Neural crest cell (in vitro differentiated cells): Measurements from ENCODE around the gene STK11. TPM values are rescaled to one million over a fixed set of nuclear protein-coding genes. Genes with fewer than 3 reads are reported as not detected.

Experiments
- DNase-seq: peaks from one replicate; pipeline ENCODE4 v3.0.0; 2021; ENCODE audit warnings: low read depth, mixed read lengths, low spot score
- H3K27ac Mint-ChIP-seq: one replicate; pipeline ENCODE4 v1.8.0; 2021; ENCODE audit warnings: mild to moderate bottlenecking, mixed read lengths; ENCODE audit not compliant: unreplicated experiment
- H3K27me3 Mint-ChIP-seq: 2 replicates; pipeline ENCODE4 v1.8.0; 2021; ENCODE audit warnings: low read depth, mild to moderate bottlenecking, mixed read lengths
- H3K36me3 Mint-ChIP-seq: 2 replicates; pipeline ENCODE4 v1.8.0; 2021; ENCODE audit warnings: low read depth, mild to moderate bottlenecking, mixed read lengths
- H3K4me1 Mint-ChIP-seq: 2 replicates; pipeline ENCODE4 v1.8.0; 2021; ENCODE audit warnings: mixed read lengths
- H3K4me3 Mint-ChIP-seq: one replicate; pipeline ENCODE4 v1.8.0; 2021; ENCODE audit warnings: mild to moderate bottlenecking, mixed read lengths
- H3K9me3 Mint-ChIP-seq: 2 replicates; pipeline ENCODE4 v1.8.0; 2021; ENCODE audit warnings: mixed read lengths
- total RNA-seq: library from RNA; stranded (reverse); gene quantifications from 2 replicates; pipeline ENCODE4 v1.2.1, GENCODE V29; 2021
- TF ChIP-seq, protein P1 (sequence below): fragments of 200-600 bp; sonication (generic); conservative IDR thresholded peaks from 2 replicates; pipeline ENCODE4 v1.5.0; 2021; ENCODE audit warnings: antibody characterized with exemption, mild to moderate bottlenecking

The STK11 gene
- total RNA-seq, 1 donor from 2014 or later: 60.2 TPM

DNA sequence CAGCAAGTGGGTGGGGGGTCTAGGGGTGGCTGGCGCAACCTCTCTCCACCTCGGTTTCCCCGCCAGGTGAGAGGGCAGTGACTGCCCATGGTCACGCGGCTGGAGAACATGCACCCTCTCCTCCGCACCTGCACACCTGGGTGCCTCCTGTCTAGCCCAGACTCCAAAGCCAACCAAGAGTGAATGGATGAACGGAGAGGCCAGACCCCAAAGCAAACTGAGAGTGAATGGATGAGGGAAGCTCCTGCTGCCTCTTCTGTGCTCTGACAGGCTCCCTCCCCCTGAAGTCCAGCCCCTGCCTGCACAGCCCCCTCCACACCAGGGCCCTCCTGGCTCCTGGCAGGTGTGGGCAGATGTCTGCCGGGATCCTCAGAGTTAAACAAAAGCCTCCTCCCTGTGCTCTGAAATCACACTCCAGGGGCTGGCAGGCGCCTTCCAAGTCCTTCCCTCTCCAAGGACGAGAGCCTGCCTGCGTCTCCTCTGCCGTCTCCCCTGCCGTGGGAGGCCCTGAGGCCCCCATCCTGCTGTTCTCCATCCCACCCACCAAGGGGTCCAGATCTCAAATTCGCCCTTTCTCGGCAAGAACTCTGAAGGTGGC lies 33.7 kb upstream of the STK11 start:
- DNase-seq: no peak
- H3K4me3 Mint-ChIP-seq: peak overlapping the region; percentile 81
- TF ChIP-seq, protein P1, sequence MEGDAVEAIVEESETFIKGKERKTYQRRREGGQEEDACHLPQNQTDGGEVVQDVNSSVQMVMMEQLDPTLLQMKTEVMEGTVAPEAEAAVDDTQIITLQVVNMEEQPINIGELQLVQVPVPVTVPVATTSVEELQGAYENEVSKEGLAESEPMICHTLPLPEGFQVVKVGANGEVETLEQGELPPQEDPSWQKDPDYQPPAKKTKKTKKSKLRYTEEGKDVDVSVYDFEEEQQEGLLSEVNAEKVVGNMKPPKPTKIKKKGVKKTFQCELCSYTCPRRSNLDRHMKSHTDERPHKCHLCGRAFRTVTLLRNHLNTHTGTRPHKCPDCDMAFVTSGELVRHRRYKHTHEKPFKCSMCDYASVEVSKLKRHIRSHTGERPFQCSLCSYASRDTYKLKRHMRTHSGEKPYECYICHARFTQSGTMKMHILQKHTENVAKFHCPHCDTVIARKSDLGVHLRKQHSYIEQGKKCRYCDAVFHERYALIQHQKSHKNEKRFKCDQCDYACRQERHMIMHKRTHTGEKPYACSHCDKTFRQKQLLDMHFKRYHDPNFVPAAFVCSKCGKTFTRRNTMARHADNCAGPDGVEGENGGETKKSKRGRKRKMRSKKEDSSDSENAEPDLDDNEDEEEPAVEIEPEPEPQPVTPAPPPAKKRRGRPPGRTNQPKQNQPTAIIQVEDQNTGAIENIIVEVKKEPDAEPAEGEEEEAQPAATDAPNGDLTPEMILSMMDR: no peak
- peaks cover 35% of the 10 kb centered on the region for H3K4me1 Mint-ChIP-seq
- peak overlapping the region; percentile 43 for H3K27ac Mint-ChIP-seq
- H3K9me3 Mint-ChIP-seq: no peaks in the 10 kb centered on the region
- H3K36me3 Mint-ChIP-seq: peaks cover 7% of the 10 kb centered on the region
- H3K27me3 Mint-ChIP-seq: no peaks in the 10 kb centered on the region

DNA sequence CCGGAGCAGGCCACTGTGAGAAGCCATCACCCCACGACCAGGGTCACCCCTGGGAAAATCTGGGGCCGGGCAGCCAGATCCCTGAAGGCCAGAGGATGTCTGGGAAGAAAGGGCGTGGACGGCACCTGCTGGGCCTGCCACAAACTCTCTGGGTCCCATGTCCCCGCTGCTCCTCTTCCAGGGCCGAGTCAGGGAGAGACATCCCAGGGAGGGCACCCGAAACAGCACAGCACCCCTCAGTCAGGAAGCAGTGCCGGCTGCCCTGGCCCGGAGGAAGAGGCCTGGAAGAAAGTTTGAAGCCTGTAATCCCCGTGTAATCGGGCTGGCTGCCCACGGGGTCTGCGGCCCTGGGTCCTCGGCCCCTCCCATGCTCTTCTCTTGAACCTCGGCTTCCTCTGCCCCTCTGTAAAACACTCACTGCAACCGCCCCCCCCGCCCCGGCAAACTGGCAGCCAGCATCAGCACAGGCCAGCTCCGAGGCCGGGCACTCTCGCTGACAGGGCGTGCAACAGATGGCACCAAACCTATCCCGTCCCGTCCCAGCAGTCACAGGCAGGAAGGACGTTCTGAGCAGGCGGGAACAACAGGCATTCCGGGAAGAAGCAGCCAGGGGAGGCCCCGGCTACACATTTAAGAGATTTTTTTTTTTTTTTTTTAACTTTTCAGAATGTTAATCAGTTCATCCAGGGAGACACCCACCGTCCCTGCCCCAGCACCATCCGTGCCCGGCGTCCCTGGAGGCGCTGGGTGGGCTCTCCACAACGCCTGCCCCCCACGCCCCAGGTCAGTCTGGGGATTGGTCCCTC lies 33.0 kb upstream of the STK11 start:
- Mint-ChIP-seq H3K4me3 (peak overlapping the region; percentile 81), H3K36me3 (peaks cover 7% of the 10 kb centered on the region), H3K4me1 (peaks cover 35% of the 10 kb centered on the region), H3K27ac (peak overlapping the region; percentile 92), H3K9me3 (no peaks in the 10 kb centered on the region), H3K27me3 (no peaks in the 10 kb centered on the region)
- TF ChIP-seq, protein P1: no peak
- DNase-seq: no peak

DNA sequence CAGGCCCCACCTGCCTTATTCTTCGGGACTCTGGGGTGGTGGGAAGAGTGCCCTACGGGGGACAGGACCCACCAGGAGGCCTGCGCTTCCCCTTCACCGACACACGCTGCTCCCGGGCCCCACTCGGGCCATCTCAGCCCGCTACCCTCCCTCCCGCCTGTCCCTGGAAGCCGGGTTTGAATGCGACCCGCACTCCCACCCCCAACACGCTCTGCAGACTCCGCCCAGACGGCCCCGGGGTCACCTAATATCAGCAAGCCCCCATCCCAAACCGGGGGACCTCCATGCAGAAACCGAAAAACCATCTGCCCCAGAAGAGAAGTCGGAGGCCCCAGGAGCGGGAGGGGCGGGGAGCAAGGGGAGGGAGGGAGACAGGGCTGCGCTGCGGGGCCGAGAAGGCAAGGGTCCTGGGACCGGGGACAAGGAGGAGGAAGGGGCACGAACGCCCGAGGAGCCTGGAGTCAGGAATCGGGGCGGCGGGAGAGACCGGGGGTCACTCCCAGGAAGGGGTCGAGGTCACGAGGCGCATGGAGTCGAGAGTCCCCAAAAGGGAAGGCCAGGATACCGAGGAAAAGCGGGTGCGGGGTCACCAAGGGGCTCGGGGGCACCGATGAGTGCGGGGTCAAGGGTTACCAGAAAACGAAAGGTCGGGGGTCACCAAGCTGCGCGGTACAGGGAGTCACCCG lies 32.3 kb upstream of the STK11 start:
- Mint-ChIP-seq H3K4me1 (peaks cover 35% of the 10 kb centered on the region), H3K4me3 (peak overlapping the region; percentile 81), H3K27me3 (no peaks in the 10 kb centered on the region), H3K27ac (peak overlapping the region; percentile 83), H3K36me3 (peaks cover 7% of the 10 kb centered on the region), H3K9me3 (no peaks in the 10 kb centered on the region)
- TF ChIP-seq, protein P1: no peak
- DNase-seq: no peak

DNA sequence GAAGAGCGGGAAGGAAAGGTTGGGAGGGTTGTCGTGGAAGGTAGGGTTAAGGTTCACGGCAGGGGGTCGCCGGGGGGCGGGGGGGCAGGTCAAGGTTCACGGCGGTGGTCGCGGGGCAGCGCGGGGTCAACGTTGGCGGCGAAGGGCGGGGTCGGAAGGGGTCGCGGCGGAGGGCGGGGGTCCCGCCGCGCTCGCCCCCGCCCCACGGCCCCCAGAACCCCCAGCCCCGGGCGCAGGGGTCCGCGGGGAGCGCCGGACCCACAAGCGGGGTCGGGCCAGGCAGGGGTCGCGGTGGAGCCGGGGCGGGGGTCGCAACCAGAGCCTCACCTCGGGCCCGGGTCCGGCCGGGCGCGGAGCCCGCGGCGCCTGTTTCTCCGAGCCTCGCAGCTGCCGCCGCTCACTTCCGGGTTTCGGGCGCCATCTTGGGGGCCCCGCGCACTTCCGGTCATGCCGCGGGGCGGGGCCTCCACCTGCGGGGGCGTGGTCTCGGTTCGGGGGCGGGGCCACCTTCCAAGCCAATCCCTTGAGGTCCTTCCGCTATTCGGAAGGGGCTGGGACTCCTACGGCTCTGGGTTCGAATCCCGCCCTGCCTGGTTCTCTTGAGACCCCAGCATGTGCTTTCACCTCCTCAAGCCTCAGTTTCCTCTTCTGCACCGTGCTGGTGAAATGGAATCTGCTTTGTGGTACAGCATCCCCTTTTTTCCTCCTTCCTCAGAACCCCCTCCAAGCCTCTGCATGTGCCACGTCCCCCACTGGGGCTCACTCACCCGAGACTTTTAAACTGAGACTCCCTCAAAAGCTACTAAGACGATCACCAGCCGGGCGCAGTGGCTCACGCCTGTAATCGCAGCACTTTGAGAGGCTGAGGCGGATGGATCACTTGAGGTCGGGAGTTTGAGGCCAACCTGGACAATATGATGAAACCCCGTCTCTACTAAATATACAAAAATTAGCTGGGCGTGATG lies 31.5 kb upstream of the STK11 start, which contains the start of gene SBNO2:
Gene SBNO2, minus strand, starts transcription at position 424 of the 965 bp plus-strand sequence. CDS start 19,992 bp downstream, outside the sequence.
- peak within 1 kb of the TSS; percentile 83 for H3K27ac Mint-ChIP-seq
- H3K9me3 Mint-ChIP-seq: no peaks in the 10 kb centered on the region
- DNase-seq: peak; percentile 98
- H3K27me3 Mint-ChIP-seq: no peaks in the 10 kb centered on the region
- TF ChIP-seq, protein P1: no peak
- peak within 1 kb of the TSS; percentile 84 for H3K4me3 Mint-ChIP-seq
- H3K36me3 Mint-ChIP-seq: peaks cover 7% of the 10 kb centered on the region
- H3K4me1 Mint-ChIP-seq: peaks cover 30% of the 10 kb centered on the region
